ENCODE results near the gene DUSP18.

GRCh38 chr22:30648825-30649224, 18.9 kb downstream of the DUSP18 start:
- TF ChIP-seq CTCF (IDR thresholded peaks at IDR 0.05; ENCODE audit: borderline replicate concordance, extremely low read depth, low read length, poor library complexity, severe bottlenecking) (no peak), EZH2 (IDR thresholded peaks at IDR 0.05; ENCODE audit: borderline replicate concordance, low read depth, low read length, severe bottlenecking) (no peak)
